ENCODE results near the gene TAF11L5. TPM values are rescaled to one million over a fixed set of nuclear protein-coding genes. Genes with fewer than 3 reads are reported as not detected.

Gene TAF11L5
- total RNA-seq, 1 experiment from 2014 or later: not detected

Small RNA genes lying within 50 kb of the gene (small RNA-seq; reads per million reads assigned to genes)
- 0 reads per million in 2 experiments for gene AC106774.3

Other genes starting within 250 kb of the TAF11L5 start
- not detected in 2 replicates for gene TAF11L2, start 27.0 kb upstream of the TAF11L5 start, total RNA-seq (2014; rRNA removed; shearing (Covaris generic))
- not detected in 2 replicates for gene TAF11L3, start 6.9 kb upstream of the TAF11L5 start, total RNA-seq (2014; rRNA removed; shearing (Covaris generic))
- not detected in 2 replicates for gene TAF11L4, start 3.4 kb upstream of the TAF11L5 start, total RNA-seq (2014; rRNA removed; shearing (Covaris generic))
- not detected in 2 replicates for gene TAF11L6, start 3.4 kb downstream of the TAF11L5 start, total RNA-seq (2014; rRNA removed; shearing (Covaris generic))
- not detected in 2 replicates for gene TAF11L7, start 60.5 kb downstream of the TAF11L5 start, total RNA-seq (2014; rRNA removed; shearing (Covaris generic))
- gene TAF11L8, start 65.7 kb downstream of the TAF11L5 start, total RNA-seq (2014; rRNA removed; shearing (Covaris generic)): not detected in 2 replicates
- gene TAF11L9, start 69.2 kb downstream of the TAF11L5 start, total RNA-seq (2014; rRNA removed; shearing (Covaris generic)): not detected in 2 replicates
- gene TAF11L10, start 72.6 kb downstream of the TAF11L5 start, total RNA-seq (2014; rRNA removed; shearing (Covaris generic)): not detected in 2 replicates
- gene TAF11L11, start 78.9 kb downstream of the TAF11L5 start, total RNA-seq (2014; rRNA removed; shearing (Covaris generic)): not detected in 2 replicates
- not detected in 2 replicates for gene TAF11L12, start 85.2 kb downstream of the TAF11L5 start, total RNA-seq (2014; rRNA removed; shearing (Covaris generic))
- not detected in 2 replicates for gene TAF11L13, start 106.9 kb downstream of the TAF11L5 start, total RNA-seq (2014; rRNA removed; shearing (Covaris generic))
- not detected in 2 replicates for gene TAF11L14, start 109.2 kb downstream of the TAF11L5 start, total RNA-seq (2014; rRNA removed; shearing (Covaris generic))

All from SK-MEL-5 (cell line).